Muscle of leg (tissue), 11 donors: ENCODE measurements around the gene SIPA1L3. TPM values are rescaled to one million over a fixed set of nuclear protein-coding genes. Genes with fewer than 3 reads are reported as not detected.

ENCODE experiments used
- DNase-seq: peaks from one replicate; pipeline ENCODE4 v3.0.0; 2013
- H3K27ac ChIP-seq: one replicate; pipeline ENCODE4 v1.5.1; 2013; ENCODE audit warnings: mild to moderate bottlenecking, low read length, control low read depth
- H3K27me3 ChIP-seq: one replicate; pipeline ENCODE4 v1.6.1; 2013; ENCODE audit warnings: low read length; ENCODE audit not compliant: control insufficient read depth, insufficient read depth
- H3K36me3 ChIP-seq: one replicate; pipeline ENCODE4 v1.6.1; 2013; ENCODE audit warnings: low read length; ENCODE audit not compliant: control insufficient read depth, insufficient read depth
- H3K4me1 ChIP-seq: one replicate; pipeline ENCODE4 v1.6.1; 2013; ENCODE audit warnings: low read length; ENCODE audit not compliant: control insufficient read depth, insufficient read depth
- H3K4me3 ChIP-seq: one replicate; pipeline ENCODE4 v1.5.1; 2013; ENCODE audit warnings: low read length, control low read depth
- H3K9me3 ChIP-seq: replicated peaks from 2 replicates; pipeline ENCODE4 v1.6.1; 2013; ENCODE audit warnings: low read depth, low read length; ENCODE audit not compliant: control insufficient read depth
- WGBS: methylation state at CpG from one replicate; pipeline ENCODE4 v1.1.5; 2013; ENCODE audit warnings: missing lambda C conversion rate; ENCODE audit not compliant: insufficient coverage; 5-methylcytosine and 5-hydroxymethylcytosine counted together
- polyA plus RNA-seq, 8 donors: library from polyadenylated mRNA; unstranded; fragments of 120-200 nt; gene quantifications; one replicate each; pipeline versions ENCODE4 v1.2.1 to v1.2.3, GENCODE V29; 2013; ENCODE audit warnings: inconsistent platforms in 1 of 8, low replicate concordance in 1 of 8; ENCODE audit not compliant: insufficient read length in 8 of 8, insufficient read depth in 1 of 8
- total RNA-seq: library from RNA; stranded (reverse); fragments of 120-200 nt; gene quantifications from one replicate; pipeline ENCODE4 v1.2.4, GENCODE V29; 2013

The SIPA1L3 gene
- total and polyA plus RNA-seq, 9 donors, result 6.8 to 13.8 (median 9.1) TPM

- WGBS, result no CpG with 5 or more reads among the region's 6 CpGs
- Histone ChIP-seq H3K36me3 (no peaks in the 10 kb centered on the region), H3K4me3 (no peak overlapping the region), H3K4me1 (no peaks in the 10 kb centered on the region), H3K9me3 (no peaks in the 10 kb centered on the region), H3K27me3 (no peaks in the 10 kb centered on the region), H3K27ac (no peak overlapping the region)
- DNase-seq, result no peak
These were observed 39.1 kb downstream of the SIPA1L3 start for GRCh38 chr19:37946132-37946531.

DNA sequence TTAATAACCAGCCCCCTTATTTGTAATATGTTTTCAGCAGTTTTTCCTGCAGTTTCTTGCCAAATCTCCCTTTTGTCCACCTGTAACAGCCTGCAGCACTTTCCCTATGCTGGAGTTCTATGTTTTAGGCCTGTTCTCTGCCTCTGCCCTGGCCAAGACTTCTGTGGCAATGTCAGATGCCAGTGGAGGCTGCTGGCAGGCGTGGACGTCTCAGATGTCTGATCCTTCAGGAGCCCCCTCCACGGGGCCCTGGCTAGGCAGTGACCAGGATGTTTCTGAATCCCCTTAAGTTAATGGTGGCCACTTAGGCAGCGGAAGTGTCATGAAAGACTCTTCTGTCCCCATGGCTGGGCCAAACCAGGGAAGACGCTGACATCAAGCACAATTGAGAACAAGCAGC, 40.8 kb downstream of the SIPA1L3 start:
- Histone ChIP-seq H3K4me3 (no peak overlapping the region), H3K36me3 (no peaks in the 10 kb centered on the region), H3K27ac (no peak overlapping the region), H3K27me3 (no peaks in the 10 kb centered on the region), H3K9me3 (no peaks in the 10 kb centered on the region), H3K4me1 (no peaks in the 10 kb centered on the region)
- DNase-seq, result no peak
- 72% methylated on average over 5 of the region's 5 CpGs for WGBS

GRCh38 chr19:37948362-37948761, 41.4 kb downstream of the SIPA1L3 start:
- no peak for DNase-seq
- Histone ChIP-seq H3K4me3 (no peak overlapping the region), H3K36me3 (no peaks in the 10 kb centered on the region), H3K27me3 (no peaks in the 10 kb centered on the region), H3K27ac (no peak overlapping the region), H3K4me1 (no peaks in the 10 kb centered on the region), H3K9me3 (no peaks in the 10 kb centered on the region)
- WGBS, result 93% methylated on average over 4 of the region's 6 CpGs

DNA sequence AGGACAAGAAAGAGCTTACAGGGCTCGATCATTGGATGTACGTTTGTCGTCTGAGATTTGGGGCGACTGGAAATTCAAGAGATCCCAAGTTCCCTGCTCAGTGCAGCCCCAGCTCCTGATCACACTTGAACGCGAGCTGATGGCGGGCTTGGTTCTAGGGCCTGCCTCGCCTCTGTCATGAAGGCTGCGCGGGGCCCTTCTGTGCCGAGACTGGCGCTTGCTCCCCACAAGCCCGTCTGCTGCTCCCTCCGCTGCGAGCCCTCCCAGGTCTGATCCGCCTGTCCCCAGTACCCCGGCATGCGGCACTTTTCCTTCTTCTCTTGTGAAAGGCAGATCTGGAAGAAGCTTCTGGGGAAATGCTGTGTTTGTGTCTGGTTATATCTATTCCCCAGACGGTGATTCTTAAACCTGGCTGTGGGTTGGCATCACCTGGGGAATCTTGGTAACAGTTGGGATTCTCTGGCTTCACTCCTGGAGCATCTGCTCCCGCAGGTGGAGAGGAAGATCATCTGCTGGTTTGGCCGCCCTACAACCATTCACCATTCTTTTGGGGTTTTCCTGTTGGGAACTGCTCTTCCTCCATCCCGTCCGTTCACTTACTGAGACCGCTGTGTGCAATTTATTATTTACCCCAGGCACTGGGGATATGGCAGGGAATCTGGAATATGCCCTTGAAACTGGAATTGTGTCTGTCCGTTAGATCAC, 43.6 kb downstream of the SIPA1L3 start:
- no peaks in the 10 kb centered on the region for H3K27me3 ChIP-seq
- H3K9me3 ChIP-seq, result no peaks in the 10 kb centered on the region
- DNase-seq, result no peak
- H3K36me3 ChIP-seq, result no peaks in the 10 kb centered on the region
- WGBS, result 92% methylated on average over 18 of the region's 25 CpGs
- H3K4me3 ChIP-seq, result no peak overlapping the region
- no peaks in the 10 kb centered on the region for H3K4me1 ChIP-seq
- no peak overlapping the region for H3K27ac ChIP-seq

GRCh38 chr19:37951816-37952210, 44.8 kb downstream of the SIPA1L3 start:
- Histone ChIP-seq H3K9me3 (no peaks in the 10 kb centered on the region), H3K27me3 (no peaks in the 10 kb centered on the region), H3K27ac (no peak overlapping the region), H3K36me3 (no peaks in the 10 kb centered on the region), H3K4me3 (no peak overlapping the region), H3K4me1 (no peaks in the 10 kb centered on the region)
- no CpG with 5 or more reads among the region's 4 CpGs for WGBS
- no peak for DNase-seq

DNA sequence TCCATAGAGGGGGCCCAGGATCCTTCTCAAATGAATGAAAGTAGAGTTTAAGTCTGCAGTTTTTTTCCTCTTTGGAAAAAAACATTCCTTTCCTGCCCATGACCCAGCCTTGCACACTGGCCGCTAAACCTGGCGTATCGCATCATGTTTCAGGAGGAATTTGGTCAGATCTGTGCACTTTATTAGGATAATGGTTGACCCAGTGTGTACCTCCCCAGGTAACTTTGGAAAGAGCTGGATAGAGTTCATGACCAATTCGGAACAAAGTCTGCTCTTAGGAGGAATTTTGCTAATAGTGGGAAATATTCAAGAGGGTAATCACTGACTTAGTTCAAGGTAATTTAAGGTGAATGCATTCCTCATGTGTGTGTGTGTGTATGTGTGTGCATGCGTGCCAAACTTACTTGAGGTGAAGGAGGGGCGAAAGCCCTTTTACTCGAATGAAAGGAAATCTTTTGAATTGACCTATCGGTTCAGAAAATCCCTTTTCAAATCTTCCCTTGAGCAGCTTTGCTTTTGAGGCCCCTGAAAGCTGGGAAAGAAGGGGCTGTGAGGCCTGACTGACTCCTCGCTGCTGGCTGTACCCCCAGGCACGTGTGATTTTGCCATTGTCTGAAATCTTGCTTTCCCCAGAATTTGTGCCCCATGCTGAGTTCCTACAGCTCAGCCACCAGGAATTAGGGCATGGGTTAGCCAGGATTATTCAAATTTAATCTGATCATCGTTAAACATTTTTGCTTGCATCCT, 46.3 kb downstream of the SIPA1L3 start:
- peaks cover 2% of the 10 kb centered on the region for H3K9me3 ChIP-seq
- H3K27ac ChIP-seq, result no peak overlapping the region
- WGBS, result 61% methylated on average over 6 of the region's 11 CpGs
- no peak for DNase-seq
- H3K4me1 ChIP-seq, result no peaks in the 10 kb centered on the region
- no peaks in the 10 kb centered on the region for H3K27me3 ChIP-seq
- H3K4me3 ChIP-seq, result no peak overlapping the region
- no peaks in the 10 kb centered on the region for H3K36me3 ChIP-seq

DNA sequence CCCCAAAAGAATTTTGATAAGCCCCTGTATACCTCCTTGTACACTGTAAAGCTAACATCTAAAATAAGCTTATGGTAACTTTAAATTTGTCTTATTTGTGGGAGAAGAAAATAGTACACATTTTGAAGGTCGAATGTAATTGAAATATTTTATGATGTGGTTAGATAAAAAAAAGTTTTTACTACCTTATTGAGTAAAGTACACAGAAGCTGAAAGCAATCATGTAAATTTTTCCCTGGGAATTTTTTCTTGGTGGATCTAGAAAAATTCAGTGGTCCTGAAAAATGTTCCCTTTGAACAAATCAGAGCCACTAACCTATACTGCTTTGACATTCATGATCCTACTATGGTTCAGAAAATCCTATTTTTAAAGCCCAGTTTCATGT, 46.9 kb downstream of the SIPA1L3 start:
- no peaks in the 10 kb centered on the region for H3K27me3 ChIP-seq
- no peak overlapping the region for H3K27ac ChIP-seq
- no peaks in the 10 kb centered on the region for H3K36me3 ChIP-seq
- no CpG with 5 or more reads among the region's 1 CpG for WGBS
- no peak overlapping the region for H3K4me3 ChIP-seq
- peaks cover 3% of the 10 kb centered on the region for H3K9me3 ChIP-seq
- DNase-seq, result no peak
- no peaks in the 10 kb centered on the region for H3K4me1 ChIP-seq

DNA sequence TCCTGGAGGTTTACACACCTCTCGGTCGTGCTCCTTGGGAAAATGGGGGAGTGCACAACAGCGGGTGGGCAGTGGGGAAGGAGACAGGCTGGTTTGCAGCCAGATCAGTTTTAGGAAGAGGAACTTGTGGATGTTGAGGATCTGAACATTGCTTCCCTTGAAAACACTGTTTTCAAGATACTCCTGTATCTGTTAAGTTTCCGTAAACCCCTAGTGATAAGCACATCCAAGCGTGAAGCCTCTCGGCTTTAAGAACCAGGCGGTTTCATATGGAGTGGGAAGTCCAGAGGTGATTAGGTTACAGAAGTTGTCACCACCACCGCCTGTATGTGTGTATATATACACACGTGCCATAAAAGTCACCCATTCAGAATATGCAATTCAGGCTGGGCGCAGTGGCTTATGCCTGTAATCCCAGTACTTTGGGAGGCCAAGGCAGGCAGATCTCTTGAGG, 47.4 kb downstream of the SIPA1L3 start:
- Histone ChIP-seq H3K4me3 (no peak overlapping the region), H3K9me3 (peaks cover 3% of the 10 kb centered on the region), H3K27ac (no peak overlapping the region), H3K4me1 (no peaks in the 10 kb centered on the region), H3K27me3 (no peaks in the 10 kb centered on the region), H3K36me3 (no peaks in the 10 kb centered on the region)
- WGBS, result no CpG with 5 or more reads among the region's 10 CpGs
- DNase-seq, result no peak

DNA sequence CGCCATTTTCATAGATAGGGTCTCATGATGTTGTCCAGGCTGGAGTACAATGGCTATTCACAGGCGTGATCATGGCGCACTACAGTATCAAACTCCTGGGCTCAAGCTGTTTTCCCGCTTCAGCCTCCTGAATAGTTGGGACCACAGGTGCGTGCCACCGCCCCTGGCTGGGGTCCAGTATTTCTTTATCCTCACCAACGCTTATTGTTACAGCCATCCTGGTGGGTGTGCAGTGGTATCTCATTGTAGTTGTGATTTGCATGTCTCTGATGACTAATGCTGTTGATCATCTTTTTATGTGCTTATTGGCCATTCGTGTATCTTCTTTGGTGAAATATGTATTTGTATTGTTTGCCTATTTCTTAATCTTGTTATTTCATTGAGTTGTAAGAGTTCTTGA, 49.0 kb downstream of the SIPA1L3 start:
- peaks cover 3% of the 10 kb centered on the region for H3K9me3 ChIP-seq
- no peaks in the 10 kb centered on the region for H3K4me1 ChIP-seq
- whole genome bisulfite sequencing, result 96% methylated on average over 3 of the region's 8 CpGs
- no peaks in the 10 kb centered on the region for H3K27me3 ChIP-seq
- H3K4me3 ChIP-seq, result no peak overlapping the region
- no peaks in the 10 kb centered on the region for H3K36me3 ChIP-seq
- DNase-seq, result no peak
- no peak overlapping the region for H3K27ac ChIP-seq

DNA sequence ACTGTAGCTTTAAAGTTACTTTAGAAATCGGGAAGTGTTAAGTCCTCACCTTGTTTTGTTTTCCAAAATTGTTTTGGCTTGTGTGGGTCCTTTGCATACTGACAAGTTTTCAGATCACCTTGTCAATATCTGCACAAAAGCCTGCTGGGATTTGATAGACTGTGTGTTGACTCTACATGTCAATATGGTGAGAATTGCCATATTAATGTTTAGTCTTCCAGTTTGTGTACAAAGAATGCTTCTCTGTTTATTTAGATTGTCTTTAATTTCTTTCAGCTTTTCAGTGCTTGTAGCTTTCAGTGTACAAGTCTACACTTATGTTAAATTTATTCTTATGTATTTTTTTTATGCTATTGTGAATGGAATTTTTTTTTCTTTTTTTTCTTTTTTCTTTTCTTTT, 50.2 kb downstream of the SIPA1L3 start:
- peaks cover 7% of the 10 kb centered on the region for H3K9me3 ChIP-seq
- H3K36me3 ChIP-seq, result no peaks in the 10 kb centered on the region
- H3K4me1 ChIP-seq, result no peaks in the 10 kb centered on the region
- H3K27ac ChIP-seq, result no peak overlapping the region
- WGBS, result no CpG with 5 or more reads among the region's 1 CpG
- H3K27me3 ChIP-seq, result no peaks in the 10 kb centered on the region
- no peak overlapping the region for H3K4me3 ChIP-seq
- DNase-seq, result no peak
